Stimulated activated CD4-positive, alpha-beta T cell treated with anti-CD3 and anti-CD28 coated beads, Interleukin-15, amount 100 ng/mL, for 48 hours (primary cell): Measurements from ENCODE around the gene NDUFAF5.

ENCODE experiments used
- DNase-seq, 2 donors: peaks; one replicate each; pipeline ENCODE4 v3.0.0-alpha.2; 2020; ENCODE audit warnings: low read depth in 2 of 2

NDUFAF5 gene

DNA sequence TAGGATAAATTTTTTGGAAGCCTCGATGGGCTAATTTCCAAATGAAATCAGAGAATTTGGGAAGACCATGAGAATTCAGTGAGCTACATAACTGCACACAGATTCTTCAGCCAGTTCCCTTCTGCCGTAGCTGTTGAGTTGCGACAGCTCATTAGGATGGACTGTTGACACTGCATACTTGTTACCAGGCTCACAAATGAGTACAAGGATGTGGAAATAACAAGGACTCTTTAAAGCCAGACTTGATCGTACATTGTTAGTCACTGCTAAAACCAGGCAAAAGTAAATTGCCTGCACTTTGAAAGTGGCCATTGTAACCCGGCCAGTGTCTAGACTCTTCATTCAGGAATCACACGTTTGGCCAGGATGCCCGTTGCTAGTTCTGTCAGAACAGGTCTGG, 37.0 kb downstream of the NDUFAF5 start:
- DNase-seq, result no peak

DNA sequence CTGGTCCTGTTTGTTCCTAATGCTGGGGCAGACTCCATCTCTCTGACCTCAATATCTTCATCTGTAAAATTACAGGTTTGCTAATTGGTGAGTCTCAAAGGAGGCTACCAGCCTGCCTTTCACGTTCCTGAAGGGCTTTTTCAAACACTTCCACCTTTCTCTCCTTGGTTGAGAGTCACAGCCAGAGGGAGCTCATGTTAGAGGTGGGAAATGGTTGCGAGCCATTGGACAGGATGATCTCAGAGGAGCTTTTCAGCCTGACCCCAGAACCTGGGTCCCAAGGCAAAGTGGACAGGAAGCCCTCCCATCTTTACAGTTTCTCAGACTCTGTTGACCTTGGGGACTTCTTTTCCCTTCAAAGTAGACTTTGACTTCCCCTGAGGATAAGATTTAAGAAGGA, 37.6 kb downstream of the NDUFAF5 start:
- no peak for DNase-seq

DNA sequence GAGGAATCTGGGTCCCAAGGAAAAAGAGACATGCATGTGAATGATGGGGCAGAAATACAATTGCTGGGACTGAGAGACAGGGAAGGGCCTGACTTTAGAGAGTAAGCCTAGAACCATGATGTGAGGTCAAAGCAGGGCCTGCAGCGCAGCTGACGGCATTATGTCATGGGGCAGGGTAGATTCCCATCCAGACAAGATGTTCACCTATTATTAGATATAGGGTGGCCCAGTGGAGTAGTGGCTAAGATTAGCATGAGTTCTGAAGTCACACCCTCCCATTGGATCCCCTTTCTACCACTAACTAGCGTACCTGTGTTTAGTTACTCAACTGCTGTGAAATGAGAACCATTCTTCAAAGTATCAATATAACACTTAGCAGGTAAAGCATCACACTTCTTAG, 39.6 kb downstream of the NDUFAF5 start:
- DNase-seq, result no peak

DNA sequence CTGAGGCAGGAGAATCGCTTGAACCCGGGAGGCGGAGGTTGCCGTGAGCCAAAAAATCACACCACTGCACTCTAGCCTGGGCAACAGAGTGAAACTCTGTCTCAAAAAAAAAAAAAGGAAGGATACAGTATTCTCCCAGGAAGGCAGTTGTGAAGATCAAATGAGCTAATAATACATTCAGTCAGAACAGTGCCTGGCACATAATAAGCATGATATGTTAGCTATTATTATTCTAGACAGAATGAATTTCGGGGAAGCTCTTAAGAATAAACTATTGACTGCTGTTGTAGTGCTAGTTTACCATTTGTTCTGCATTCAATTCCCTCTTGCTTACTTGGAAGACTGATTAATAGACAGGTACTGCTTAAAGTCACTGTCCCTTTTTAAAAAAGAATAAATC, 40.6 kb downstream of the NDUFAF5 start:
- no peak for DNase-seq

DNA sequence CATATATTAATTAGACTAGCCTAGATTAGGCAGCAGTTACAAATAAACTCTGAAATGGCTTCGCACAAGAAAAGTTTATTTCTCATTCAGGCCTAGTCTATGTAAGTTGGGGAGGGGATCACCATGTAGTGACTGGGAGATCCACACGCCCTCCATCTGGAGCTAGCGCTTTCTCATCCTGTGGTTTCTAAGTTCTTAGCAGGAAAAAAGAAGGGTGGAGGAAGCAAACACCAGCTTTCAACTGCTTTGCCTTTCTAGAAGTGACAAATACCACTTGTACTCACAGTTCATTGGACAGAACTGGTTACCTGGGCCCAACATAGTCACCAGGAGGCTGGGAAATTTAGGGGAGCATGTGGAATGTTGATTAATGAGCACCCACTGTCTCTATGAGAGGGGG, 46.6 kb downstream of the NDUFAF5 start:
- DNase-seq, result no peak

DNA sequence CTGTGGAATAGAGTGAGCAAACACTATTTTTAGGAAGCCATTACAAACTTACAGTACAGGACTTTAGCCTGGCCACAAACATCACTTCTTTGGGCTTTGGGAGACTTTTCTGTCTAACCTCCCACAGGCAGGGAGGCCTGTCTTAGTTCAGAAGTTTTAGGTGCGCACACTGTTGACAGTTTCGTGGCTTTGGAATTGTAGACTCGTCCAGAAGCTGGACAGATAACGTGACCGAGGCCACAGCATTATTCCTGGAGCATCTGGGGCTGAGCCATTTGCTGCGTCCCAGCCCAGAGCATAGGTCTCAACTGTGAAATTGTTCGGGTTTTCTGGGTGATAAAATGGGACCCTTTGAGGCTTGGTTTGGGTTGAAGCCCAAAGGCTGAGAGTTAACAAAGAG, 53.8 kb downstream of the NDUFAF5 start:
- DNase-seq, result no peak

DNA sequence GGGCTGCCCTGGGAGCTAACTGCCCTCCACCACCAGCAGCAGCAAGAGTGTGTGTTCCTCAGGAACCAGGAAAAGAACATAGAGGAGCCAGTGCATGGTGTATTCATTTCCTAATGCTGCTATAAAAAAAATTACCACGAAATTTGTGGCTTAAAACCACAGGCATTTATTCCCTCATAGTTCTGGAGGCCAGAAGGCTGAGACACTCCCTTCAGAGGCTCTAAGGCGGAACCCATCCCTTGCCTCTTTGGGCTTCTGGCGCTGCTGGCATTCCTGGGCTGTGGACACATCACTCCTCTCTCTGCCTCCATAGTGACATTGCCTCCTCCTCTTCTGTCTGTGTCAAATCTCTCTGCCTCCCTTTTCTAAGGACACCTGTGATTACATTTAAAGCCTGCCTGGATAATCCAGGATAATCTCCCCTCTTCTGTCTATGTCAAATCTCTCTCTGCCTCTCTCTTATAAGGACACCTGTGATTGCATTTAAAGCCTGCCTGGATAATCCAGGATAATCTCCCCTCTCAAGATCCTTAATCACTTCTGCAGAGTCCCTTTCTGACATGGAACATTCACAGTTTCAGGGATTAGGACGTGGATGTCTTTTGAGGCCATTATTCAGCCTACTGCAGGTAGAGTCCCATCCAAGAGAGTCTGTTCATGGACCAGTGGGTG, 54.7 kb downstream of the NDUFAF5 start:
- no peak for DNase-seq

DNA sequence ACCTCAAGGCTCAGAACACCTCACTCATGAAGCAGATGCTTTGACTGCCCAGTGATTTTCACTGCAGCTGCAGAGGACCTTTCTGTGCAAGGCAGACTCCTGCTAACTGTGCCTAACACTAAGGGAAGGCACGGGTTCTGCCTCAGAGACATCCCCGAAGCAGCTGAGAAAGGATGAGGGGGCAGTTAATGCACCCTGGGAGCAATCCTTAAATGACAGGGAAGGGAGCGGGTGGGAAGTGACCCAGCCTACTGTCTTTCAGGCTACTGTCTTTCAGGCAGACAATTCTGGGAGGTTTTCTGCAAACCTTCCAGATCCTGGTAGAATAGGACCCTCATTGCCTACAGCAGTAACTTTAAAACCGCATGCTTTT, 55.3 kb downstream of the NDUFAF5 start:
- no peak for DNase-seq

DNA sequence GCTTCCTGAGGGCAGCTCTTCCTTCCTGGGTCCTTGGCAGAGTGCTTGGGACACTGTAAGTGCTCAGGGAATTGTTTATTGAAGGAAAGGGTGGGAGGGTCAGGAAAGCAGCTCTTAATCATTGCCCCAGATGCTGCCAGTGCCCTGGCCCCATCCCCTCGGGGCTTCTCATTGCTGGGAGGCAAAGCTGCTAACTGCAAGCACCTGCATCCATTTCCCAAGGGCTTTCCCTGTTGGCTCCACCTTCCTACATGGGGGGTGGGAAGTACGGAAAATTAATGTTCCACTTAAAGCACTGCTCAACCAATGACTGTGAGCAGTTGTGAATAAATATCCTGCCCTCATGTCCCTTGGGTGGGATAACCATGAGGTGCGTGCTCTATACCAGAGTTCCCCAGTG, 56.4 kb downstream of the NDUFAF5 start:
- DNase-seq, result no peak

DNA sequence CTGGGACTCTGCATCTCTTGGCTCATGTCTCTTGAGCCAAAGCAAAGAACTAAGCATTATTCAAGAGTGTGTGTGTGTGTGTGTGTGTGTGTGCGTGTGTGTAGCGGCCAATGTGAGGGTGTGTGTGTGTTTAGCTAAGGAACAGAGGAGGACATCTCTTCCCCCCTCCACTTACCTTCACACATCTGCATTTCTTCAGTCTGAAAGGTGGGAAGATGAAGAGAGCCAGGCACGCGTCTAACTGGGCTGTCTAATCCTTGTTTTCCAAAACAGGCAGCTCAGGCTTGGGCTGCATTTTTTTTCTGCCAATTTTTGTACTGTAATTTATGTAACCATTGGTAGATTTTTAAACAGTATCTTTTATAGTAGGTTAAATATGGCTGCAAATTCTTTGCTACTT, 59.5 kb downstream of the NDUFAF5 start:
- no peak for DNase-seq

DNA sequence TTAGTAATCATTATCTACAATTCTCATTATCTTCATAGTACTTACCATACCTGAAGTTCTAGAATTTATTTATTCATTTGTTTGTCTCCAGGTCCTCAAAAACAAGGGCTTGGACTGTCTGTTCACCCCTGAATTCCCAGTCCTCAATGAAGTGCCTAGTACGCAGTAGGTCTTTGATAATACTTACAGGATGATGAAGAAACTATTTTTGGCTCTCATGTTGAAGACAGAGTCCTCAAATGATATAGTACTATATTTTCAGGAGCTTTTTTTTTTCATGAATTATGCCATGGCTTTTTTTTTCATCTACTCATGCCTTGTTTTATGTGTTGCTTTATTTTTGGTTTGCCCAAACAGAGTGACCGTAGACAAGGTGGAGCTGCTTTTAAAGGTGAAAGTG, 66.5 kb downstream of the NDUFAF5 start:
- no peak for DNase-seq

DNA sequence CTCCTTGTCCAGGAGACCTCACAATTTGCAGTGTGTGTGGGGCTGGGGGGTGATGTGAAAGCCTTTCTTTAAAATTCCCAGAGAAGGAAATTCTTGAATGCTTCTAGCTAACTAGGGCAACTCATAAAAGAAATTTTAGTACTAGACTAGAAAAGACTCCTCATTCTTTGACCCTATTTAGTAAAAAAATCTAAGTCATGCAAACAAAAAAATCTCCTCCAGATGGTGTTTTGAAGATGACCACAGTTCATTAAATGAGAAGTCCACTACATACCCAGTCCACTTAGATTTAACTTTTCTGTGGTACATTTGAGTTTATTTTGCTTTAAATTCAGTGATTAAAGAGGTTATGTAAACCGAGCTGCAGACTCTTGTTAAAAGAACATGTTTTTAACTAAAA, 67.5 kb downstream of the NDUFAF5 start:
- DNase-seq, result no peak

DNA sequence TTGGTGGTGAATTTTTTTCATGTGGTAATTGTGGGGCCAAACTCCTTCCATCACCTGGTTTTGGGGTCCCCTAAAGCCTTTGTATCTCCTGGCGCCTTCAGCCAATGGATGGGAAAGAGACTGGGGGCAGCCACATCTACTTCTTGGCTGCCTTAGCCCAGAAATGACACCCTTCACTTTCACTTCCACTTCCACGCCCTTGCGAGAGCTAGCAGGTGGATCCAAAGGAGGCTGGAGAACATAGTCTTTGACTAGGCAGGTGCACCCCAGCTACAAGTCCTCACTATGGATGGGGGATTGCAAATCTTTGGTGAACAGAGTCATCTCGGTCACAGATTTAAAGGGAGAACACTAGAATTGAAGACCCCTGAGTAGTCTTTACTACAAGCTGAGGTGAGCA, 70.8 kb downstream of the NDUFAF5 start:
- no peak for DNase-seq

DNA sequence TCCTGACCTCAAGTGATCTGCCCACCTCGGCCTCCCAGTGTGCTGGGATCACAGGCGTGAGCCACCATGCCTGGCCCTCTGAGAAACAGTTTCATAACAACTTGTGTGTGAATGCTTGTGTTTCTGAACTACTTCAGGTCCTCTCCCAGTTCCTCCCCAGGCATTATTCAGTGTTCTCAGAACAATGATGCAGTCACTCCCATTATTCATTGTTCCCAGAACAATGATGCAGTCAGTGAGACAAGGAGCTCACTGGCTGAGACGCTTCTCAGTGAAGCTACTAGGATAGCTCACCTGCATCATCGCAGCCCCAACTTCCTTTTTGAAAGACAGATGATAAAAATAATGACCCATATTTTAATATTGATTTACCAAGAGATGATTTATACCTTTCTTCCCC, 71.5 kb downstream of the NDUFAF5 start:
- DNase-seq, result no peak

DNA sequence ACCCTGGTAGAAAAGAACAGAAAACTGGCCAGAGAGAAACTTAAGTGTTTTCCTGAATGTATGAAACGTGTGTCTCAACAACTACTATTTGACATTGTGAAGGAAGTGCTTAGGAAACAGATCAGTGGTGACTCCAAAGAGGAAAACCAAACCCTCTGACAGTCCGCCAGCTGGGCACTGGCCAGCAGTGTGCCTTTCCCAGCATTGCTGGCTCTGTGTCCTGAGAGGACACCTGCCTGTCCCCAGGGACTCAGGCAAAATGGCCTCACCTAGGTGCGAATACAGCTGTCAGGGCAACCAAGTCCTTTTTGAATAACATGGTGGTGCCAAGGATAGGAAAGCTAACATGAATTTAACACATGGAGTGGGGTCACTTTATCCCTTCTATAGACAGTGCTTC, 72.5 kb downstream of the NDUFAF5 start:
- no peak for DNase-seq

DNA sequence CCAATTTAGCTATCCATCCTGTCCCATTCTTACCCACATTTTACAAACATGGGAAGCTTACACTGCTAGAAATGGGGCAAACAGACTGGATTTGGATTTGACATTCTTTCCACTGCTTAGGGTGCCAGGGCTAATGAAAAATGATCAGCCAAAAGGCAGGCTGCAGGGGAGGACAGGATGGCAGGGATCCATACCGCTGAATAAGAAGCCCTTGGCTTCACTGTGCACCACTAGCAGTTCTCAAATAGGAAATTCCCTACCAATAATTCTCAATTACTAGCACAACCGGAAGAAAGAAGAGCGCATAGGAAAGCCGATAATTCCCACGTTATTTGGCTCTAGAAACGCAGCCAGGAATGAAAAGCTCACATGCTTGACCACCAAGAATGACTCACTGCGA, 73.1 kb downstream of the NDUFAF5 start:
- no peak for DNase-seq

DNA sequence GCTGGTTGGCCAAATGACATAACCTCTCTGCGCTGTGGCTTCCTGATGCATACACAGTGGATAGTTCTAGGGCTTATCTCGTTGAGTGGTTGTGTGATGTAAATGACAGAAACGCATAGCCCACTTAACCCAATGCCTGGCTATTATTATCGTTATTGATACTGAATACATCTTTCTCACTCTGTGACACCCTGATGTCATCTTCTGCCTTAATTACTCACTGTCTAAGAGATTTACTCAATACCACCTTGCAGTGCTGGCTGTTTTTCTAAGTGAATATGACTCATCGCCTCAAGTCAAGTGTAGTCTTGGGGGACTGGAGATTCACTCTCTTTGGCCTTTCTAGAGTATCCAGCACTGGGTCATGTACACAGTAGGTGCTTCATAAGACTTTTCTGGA, 73.6 kb downstream of the NDUFAF5 start:
- DNase-seq, result no peak

DNA sequence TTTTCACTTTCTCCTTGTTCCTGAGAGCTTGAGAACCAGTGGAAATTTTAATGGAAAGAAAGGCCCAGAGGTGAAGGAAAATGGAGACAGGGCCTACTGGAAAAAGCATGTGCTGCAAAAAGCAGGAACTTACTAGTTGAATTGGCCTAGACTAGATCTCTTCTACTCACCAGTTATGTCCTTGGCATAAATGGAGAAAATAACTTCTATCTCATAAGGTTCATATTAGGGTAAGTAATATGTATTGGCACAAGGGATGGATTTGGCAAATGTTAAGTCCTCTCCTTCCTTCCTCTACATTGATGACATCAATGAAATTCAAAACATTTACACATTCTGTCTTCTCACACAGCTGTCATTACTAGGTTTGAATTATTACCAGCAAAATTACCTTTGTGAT, 74.0 kb downstream of the NDUFAF5 start:
- DNase-seq, result no peak

DNA sequence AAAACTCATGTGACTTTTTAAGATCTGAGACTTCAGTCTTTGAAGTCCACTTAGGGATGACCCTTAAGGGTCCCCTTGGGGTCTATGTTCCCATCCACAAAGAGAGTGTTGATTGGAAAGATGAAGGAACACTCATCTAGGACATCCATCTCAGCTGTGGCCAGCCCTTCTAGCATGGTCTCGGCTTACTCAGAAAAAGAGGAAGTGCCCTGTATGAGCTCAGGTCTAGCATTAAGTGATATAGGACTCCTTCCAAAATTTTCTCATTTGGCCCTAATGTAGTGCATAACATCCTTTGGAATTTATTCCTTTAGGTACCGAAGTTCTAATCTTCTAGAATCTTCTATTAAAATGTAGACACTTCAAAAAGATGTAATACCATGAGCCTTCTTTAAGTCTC, 77.4 kb downstream of the NDUFAF5 start:
- DNase-seq, result no peak

DNA sequence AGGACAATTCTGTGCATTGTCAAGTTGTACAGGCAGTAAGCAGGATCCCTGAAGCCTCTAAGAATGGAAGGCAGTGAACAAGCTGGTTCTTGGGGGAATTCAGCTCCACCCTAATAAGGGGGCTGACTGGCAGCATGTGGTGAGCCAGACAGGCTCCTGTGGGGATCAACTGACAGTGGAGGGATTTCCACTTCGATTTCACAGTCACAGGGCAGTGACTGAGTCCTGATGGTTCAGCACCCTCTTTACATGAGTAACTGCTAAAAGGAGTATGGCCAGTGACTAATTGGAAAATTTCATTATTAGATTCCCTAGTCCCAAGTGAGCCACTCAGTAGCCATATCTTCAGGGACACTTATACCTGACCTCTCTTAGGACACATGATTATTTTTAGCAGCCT, 78.4 kb downstream of the NDUFAF5 start:
- DNase-seq, result no peak

DNA sequence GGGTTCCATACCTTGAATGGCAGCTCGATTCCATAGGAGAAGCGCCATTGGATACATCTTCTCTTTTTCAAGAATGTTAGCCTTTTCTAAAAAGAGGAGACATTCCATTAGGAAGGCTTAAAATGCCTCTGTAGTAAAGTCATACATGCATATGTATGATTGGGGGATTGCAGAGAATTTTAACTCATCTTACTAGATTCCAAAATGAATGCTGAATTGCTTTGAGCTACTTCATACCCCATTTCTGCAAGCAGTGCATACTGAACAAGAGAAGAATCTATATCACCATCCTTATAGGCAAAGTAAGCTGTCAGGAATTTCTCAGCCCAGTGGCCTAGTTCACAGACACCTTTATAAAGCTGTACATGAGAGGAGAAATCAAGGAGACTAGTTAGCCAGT, 80.3 kb downstream of the NDUFAF5 start:
- no peak for DNase-seq

DNA sequence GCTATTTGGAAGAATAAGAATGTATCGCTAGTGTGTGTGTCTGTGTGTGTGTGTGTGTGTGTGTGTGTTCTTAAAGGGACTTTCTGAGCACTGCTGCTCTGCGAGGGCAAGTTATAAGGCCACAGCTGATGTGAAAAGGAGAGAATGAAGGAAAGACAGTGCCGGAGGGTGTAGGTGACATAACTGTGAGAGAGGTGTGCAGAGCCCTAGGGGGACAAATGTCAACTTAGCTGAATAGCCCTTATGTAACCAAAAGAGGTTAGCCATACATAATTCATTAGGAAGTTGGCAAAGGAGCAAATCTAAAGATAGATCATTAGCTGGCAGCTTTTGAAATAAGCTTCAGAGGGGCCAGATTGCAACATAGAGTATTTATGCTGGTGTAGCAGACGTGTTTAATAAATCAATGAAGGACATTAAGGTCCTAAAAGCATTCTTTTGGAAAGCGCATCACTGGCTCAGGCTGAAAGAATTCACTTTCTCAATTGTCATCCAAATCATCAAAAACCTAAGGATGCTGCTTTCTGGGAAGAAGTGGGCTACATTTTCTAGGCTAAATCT, 81.0 kb downstream of the NDUFAF5 start:
- DNase-seq, result no peak

DNA sequence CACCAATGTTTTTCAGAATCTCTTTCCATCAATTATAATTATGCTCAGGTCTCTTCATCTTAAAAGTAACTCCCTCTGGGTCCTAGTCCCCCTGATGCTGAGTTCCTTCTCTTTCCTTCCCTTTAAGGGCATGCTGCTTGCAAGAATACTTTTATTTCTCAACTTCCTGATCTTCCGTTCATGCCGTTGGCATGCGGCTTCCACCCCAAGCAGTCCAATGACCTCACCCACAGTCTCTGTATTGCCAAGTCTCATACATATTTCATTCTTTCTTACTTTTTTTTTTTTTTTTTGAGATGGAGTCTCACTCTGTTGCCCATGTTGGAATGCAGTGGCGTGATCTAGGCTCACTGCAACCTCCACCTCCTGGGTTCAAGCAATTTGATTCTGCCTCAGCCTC, 83.5 kb downstream of the NDUFAF5 start:
- no peak for DNase-seq

DNA sequence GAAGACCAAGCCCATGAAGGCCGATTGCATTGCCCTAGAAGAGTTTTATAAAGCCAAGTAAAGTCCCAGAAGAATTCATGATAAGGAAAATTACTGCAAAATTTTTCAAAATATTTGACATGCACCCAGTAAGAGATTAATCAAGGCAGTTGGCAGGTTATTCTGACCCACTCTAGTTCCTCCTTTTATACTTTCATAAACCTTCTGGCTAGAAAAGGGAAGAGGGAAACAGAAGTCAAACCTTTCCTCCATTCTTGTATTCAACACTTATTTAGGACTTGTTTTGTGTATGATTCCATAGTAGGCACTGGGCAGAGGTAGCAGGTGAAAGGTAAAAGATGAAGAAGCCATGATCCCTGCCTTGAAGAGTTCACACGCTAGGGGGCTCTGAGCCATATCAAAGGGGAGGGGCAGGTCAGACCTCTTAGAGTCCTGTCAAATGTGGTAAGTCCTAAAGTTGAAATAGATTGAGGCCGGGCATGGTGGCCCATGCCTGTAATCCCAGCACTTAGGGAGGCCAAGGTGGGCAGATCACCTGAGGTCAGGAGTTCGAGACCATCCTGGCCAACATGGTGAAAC, 85.4 kb downstream of the NDUFAF5 start:
- no peak for DNase-seq
